SK-N-SH treated with all-trans-retinoic acid at 6 μM for 48 hours (cell line): ENCODE results near the gene ASB7.

Experiments
- ATAC-seq: fragments of 200-7000 bp; cut with Tn5 transposase; 3 replicates; pipeline ENCODE4 v1.9.1; 2020; ENCODE audit warnings: mild to moderate bottlenecking, moderate library complexity
- ARNTL ChIP-seq: fragments of 450-650 bp; formaldehyde crosslinking; IDR thresholded peaks from 2 replicates; pipeline ENCODE4 v1.5.0; 2020; ENCODE audit warnings: low read depth, mild to moderate bottlenecking, moderate library complexity, borderline replicate concordance
- BACH2 ChIP-seq: fragments of 250-450 bp; sonication (Bioruptor Pico); IDR thresholded peaks from 2 replicates; pipeline ENCODE4 v1.9.0; 2021; ENCODE audit warnings: mild to moderate bottlenecking, borderline replicate concordance
- CREB5 ChIP-seq: fragments of 250-450 bp; sonication (Bioruptor Pico); IDR thresholded peaks from 2 replicates; pipeline ENCODE4 v1.5.1; 2020; ENCODE audit warnings: low read depth, mild to moderate bottlenecking, moderate library complexity
- CSDC2 ChIP-seq: fragments of 250-450 bp; sonication (Bioruptor Pico); IDR thresholded peaks from 2 replicates; pipeline ENCODE4 v1.5.0; 2020; ENCODE audit warnings: mild to moderate bottlenecking, moderate library complexity
- ESRRG ChIP-seq: fragments of 250-450 bp; sonication (Bioruptor Pico); IDR thresholded peaks from 2 replicates; pipeline ENCODE4 v1.6.1; 2021; ENCODE audit warnings: mild to moderate bottlenecking
- GLIS3 ChIP-seq: fragments of 250-450 bp; sonication (Bioruptor Pico); IDR thresholded peaks from 2 replicates; pipeline ENCODE4 v1.5.0; 2020; ENCODE audit warnings: mild to moderate bottlenecking, moderate library complexity
- ISL1 ChIP-seq: fragments of 250-450 bp; sonication (Bioruptor Pico); IDR thresholded peaks from 2 replicates; pipeline ENCODE4 v2.1.2; 2022; ENCODE audit warnings: mild to moderate bottlenecking, moderate library complexity
- OSR1 ChIP-seq: fragments of 250-450 bp; sonication (Bioruptor Pico); IDR thresholded peaks from 2 replicates; pipeline ENCODE4 v1.8.0; 2022; ENCODE audit warnings: moderate library complexity, mild to moderate bottlenecking, inconsistent platforms
- PATZ1 ChIP-seq: fragments of 250-450 bp; sonication (Bioruptor Pico); IDR thresholded peaks from 2 replicates; pipeline ENCODE4 v1.8.0; 2020; ENCODE audit warnings: mild to moderate bottlenecking, moderate library complexity, borderline replicate concordance
- PPARA ChIP-seq: fragments of 250-450 bp; sonication (Bioruptor Pico); IDR thresholded peaks from 2 replicates; pipeline ENCODE4 v1.5.0; 2020; ENCODE audit warnings: mild to moderate bottlenecking, borderline replicate concordance
- SNAI2 ChIP-seq: fragments of 250-450 bp; sonication (Bioruptor Pico); IDR thresholded peaks from 2 replicates; pipeline ENCODE4 v1.5.0; 2020; ENCODE audit warnings: mild to moderate bottlenecking, moderate library complexity
- TCF4 ChIP-seq: fragments of 250-450 bp; sonication (Bioruptor Pico); IDR thresholded peaks from 2 replicates; pipeline ENCODE4 v1.8.0; 2021; ENCODE audit warnings: mild to moderate bottlenecking, moderate library complexity, borderline replicate concordance
- TOX ChIP-seq: fragments of 250-450 bp; sonication (Bioruptor Pico); IDR thresholded peaks from 2 replicates; pipeline ENCODE4 v1.8.0; 2021; ENCODE audit warnings: mild to moderate bottlenecking, moderate library complexity, borderline replicate concordance
- ZFP3 ChIP-seq: fragments of 250-450 bp; sonication (Bioruptor Pico); IDR thresholded peaks from 2 replicates; pipeline ENCODE4 v1.5.0; 2020; ENCODE audit warnings: mild to moderate bottlenecking, moderate library complexity
- ZFP30 ChIP-seq: fragments of 450-650 bp; formaldehyde crosslinking; IDR thresholded peaks from 2 replicates; pipeline ENCODE4 v1.5.0; 2022; ENCODE audit warnings: mild to moderate bottlenecking, moderate library complexity
- ZNF565 ChIP-seq: fragments of 450-650 bp; formaldehyde crosslinking; conservative IDR thresholded peaks from 2 replicates; pipeline ENCODE4 v1.5.0; 2020; ENCODE audit warnings: low read depth, mild to moderate bottlenecking, moderate library complexity
- ZNF70 ChIP-seq: fragments of 450-650 bp; formaldehyde crosslinking; IDR thresholded peaks from 2 replicates; pipeline ENCODE4 v1.5.0; 2020; ENCODE audit warnings: mild to moderate bottlenecking, moderate library complexity
- ZNF8 ChIP-seq: fragments of 450-650 bp; formaldehyde crosslinking; IDR thresholded peaks from 2 replicates; pipeline ENCODE4 v1.5.0; 2020; ENCODE audit warnings: mild to moderate bottlenecking, moderate library complexity
- TF ChIP-seq, protein P1 (sequence below): fragments of 250-450 bp; sonication (Bioruptor Pico); IDR thresholded peaks from 2 replicates; pipeline ENCODE4 v1.8.0; 2021; ENCODE audit warnings: low read depth, mild to moderate bottlenecking, moderate library complexity, borderline replicate concordance
- TF ChIP-seq, protein P2 (sequence below): fragments of 250-450 bp; sonication (Bioruptor Pico); IDR thresholded peaks from 2 replicates; pipeline ENCODE4 v1.5.0; 2020; ENCODE audit warnings: mild to moderate bottlenecking, moderate library complexity
- TF ChIP-seq, protein P3 (sequence below): fragments of 250-450 bp; sonication (Bioruptor Pico); IDR thresholded peaks from 2 replicates; pipeline ENCODE4 v1.5.1; 2021; ENCODE audit warnings: mild to moderate bottlenecking, moderate library complexity

Gene ASB7

GRCh38 chr15:100663915-100664281 lies 61.5 kb downstream of the ASB7 start:
- ATAC-seq, result peak; percentile 43; the same call in 2 of the 3 replicates
- TF ChIP-seq ZFP30 (no peak), GLIS3 (CRISPR knock-in tag) (no peak), ZNF70 (CRISPR knock-in tag) (no peak), CSDC2 (CRISPR knock-in tag) (no peak), SNAI2 (CRISPR knock-in tag) (no peak), PPARA (CRISPR knock-in tag) (no peak), BACH2 (no peak), CREB5 (CRISPR knock-in tag) (no peak), ZNF8 (CRISPR knock-in tag) (no peak), TCF4 (CRISPR knock-in tag) (no peak), ARNTL (CRISPR knock-in tag) (no peak), PATZ1 (CRISPR knock-in tag) (no peak), ISL1 (no peak), ZNF565 (CRISPR knock-in tag) (no peak), ZFP3 (CRISPR knock-in tag) (no peak), OSR1 (CRISPR knock-in tag) (no peak), TOX (CRISPR knock-in tag) (no peak), ESRRG (CRISPR knock-in tag) (no peak)
- TF ChIP-seq, protein P1, sequence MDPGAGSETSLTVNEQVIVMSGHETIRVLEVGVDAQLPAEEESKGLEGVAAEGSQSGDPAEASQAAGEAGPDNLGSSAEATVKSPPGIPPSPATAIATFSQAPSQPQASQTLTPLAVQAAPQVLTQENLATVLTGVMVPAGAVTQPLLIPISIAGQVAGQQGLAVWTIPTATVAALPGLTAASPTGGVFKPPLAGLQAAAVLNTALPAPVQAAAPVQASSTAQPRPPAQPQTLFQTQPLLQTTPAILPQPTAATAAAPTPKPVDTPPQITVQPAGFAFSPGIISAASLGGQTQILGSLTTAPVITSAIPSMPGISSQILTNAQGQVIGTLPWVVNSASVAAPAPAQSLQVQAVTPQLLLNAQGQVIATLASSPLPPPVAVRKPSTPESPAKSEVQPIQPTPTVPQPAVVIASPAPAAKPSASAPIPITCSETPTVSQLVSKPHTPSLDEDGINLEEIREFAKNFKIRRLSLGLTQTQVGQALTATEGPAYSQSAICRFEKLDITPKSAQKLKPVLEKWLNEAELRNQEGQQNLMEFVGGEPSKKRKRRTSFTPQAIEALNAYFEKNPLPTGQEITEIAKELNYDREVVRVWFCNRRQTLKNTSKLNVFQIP (CRISPR knock-in tag), result no peak
- TF ChIP-seq, protein P2, sequence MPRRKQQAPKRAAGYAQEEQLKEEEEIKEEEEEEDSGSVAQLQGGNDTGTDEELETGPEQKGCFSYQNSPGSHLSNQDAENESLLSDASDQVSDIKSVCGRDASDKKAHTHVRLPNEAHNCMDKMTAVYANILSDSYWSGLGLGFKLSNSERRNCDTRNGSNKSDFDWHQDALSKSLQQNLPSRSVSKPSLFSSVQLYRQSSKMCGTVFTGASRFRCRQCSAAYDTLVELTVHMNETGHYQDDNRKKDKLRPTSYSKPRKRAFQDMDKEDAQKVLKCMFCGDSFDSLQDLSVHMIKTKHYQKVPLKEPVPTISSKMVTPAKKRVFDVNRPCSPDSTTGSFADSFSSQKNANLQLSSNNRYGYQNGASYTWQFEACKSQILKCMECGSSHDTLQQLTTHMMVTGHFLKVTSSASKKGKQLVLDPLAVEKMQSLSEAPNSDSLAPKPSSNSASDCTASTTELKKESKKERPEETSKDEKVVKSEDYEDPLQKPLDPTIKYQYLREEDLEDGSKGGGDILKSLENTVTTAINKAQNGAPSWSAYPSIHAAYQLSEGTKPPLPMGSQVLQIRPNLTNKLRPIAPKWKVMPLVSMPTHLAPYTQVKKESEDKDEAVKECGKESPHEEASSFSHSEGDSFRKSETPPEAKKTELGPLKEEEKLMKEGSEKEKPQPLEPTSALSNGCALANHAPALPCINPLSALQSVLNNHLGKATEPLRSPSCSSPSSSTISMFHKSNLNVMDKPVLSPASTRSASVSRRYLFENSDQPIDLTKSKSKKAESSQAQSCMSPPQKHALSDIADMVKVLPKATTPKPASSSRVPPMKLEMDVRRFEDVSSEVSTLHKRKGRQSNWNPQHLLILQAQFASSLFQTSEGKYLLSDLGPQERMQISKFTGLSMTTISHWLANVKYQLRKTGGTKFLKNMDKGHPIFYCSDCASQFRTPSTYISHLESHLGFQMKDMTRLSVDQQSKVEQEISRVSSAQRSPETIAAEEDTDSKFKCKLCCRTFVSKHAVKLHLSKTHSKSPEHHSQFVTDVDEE (CRISPR knock-in tag), result no peak

GRCh38 chr15:100665570-100665969 lies 63.2 kb downstream of the ASB7 start:
- no peak for TF ChIP-seq ZFP3 (CRISPR knock-in tag)
- TF ChIP-seq, protein P1 (CRISPR knock-in tag), result no peak
- no peak for TF ChIP-seq TCF4 (CRISPR knock-in tag)
- TF ChIP-seq ZFP30, result no peak
- no peak for TF ChIP-seq ISL1
- TF ChIP-seq, protein P2 (CRISPR knock-in tag), result no peak
- TF ChIP-seq, protein P3, sequence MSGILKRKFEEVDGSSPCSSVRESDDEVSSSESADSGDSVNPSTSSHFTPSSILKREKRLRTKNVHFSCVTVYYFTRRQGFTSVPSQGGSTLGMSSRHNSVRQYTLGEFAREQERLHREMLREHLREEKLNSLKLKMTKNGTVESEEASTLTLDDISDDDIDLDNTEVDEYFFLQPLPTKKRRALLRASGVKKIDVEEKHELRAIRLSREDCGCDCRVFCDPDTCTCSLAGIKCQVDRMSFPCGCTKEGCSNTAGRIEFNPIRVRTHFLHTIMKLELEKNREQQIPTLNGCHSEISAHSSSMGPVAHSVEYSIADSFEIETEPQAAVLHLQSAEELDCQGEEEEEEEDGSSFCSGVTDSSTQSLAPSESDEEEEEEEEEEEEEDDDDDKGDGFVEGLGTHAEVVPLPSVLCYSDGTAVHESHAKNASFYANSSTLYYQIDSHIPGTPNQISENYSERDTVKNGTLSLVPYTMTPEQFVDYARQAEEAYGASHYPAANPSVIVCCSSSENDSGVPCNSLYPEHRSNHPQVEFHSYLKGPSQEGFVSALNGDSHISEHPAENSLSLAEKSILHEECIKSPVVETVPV (CRISPR knock-in tag), result no peak
- TF ChIP-seq CREB5 (CRISPR knock-in tag), result no peak
- no peak for TF ChIP-seq TOX (CRISPR knock-in tag)
- TF ChIP-seq OSR1 (CRISPR knock-in tag), result no peak
- TF ChIP-seq ZNF565 (CRISPR knock-in tag), result no peak
- TF ChIP-seq PPARA (CRISPR knock-in tag), result no peak
- no peak for TF ChIP-seq ESRRG (CRISPR knock-in tag)
- TF ChIP-seq, all 23 proteins: peak for 0
- ATAC-seq, result no peak
